Right ventricle myocardium superior (tissue), 1 donor: ENCODE results near the gene ST8SIA1. TPM values are rescaled to one million over a fixed set of nuclear protein-coding genes. Genes with fewer than 3 reads are reported as not detected.

Experiments used
- ATAC-seq: fragments of 200-7000 bp; cut with Tn5 transposase; one replicate; pipeline ENCODE4 v1.9.1; 2020; ENCODE audit warnings: mild to moderate bottlenecking; ENCODE audit not compliant: poor library complexity
- DNase-seq: peaks from one replicate; pipeline ENCODE4 v3.0.0-alpha.2; 2020
- intact Hi-C: fragments of 100-400 bp; cut with DNase I; formaldehyde crosslinking; loops from one replicate; pipeline ENCODE4 v1.11.2; 2022
- total RNA-seq: library from RNA; stranded (reverse); fragmentation: NEBNext Ultra II Directional; extraction: Animal tissue kit (Norgen Biotek cat#: 25700); gene quantifications from one replicate; pipeline ENCODE4 v1.2.1, GENCODE V29; 2021
- donor health status: DM: no; HTN: yes; CAD: no; lungs with severe emphysema.

ST8SIA1 gene
- total RNA-seq, 1 donor from 2014 or later: 3.3 TPM

GRCh38 chr12:22287776-22288621 lies 46.5 kb downstream of the ST8SIA1 start:
- intact Hi-C loops: no loop called here
- DNase-seq: no peak
- no peak for ATAC-seq

GRCh38 chr12:22287101-22287500 lies 47.4 kb downstream of the ST8SIA1 start:
- DNase-seq: no peak
- no peak for ATAC-seq
- intact Hi-C loops: no loop called here

GRCh38 chr12:22286569-22286968 lies 47.9 kb downstream of the ST8SIA1 start:
- DNase-seq (no peak), ATAC-seq (no peak)
- intact Hi-C loops: no loop called here

- intact Hi-C loops: no loop called here
- ATAC-seq: no peak
- DNase-seq: no peak
Measured at GRCh38 chr12:22285846-22286245, 48.7 kb downstream of the ST8SIA1 start.

GRCh38 chr12:22284871-22285270 lies 49.6 kb downstream of the ST8SIA1 start:
- DNase-seq (no peak), ATAC-seq (no peak)
- intact Hi-C loops: no loop called here

GRCh38 chr12:22283508-22283907 lies 51.0 kb downstream of the ST8SIA1 start:
- intact Hi-C loops: no loop called here
- DNase-seq: no peak
- no peak for ATAC-seq

- DNase-seq (no peak), ATAC-seq (peak; percentile 52)
- intact Hi-C loops: no loop called here
Measured at GRCh38 chr12:22283006-22283506, 51.5 kb downstream of the ST8SIA1 start.

- peak; percentile 74 for ATAC-seq
- intact Hi-C loops: no loop called here
Measured at GRCh38 chr12:22282283-22282682, 52.2 kb downstream of the ST8SIA1 start.

GRCh38 chr12:22276867-22277266 lies 57.6 kb downstream of the ST8SIA1 start:
- ATAC-seq: no peak
- DNase-seq: no peak
- intact Hi-C loops: no loop called here

More at GRCh38 chr12:22282283-22282682, 52.2 kb downstream of the ST8SIA1 start:
- no peak for DNase-seq

GRCh38 chr12:22276313-22276712 lies 58.2 kb downstream of the ST8SIA1 start:
- ATAC-seq (peak; percentile 11), DNase-seq (no peak)
- intact Hi-C loops: no loop called here

GRCh38 chr12:22275843-22276242 lies 58.7 kb downstream of the ST8SIA1 start:
- ATAC-seq (peak; percentile 96), DNase-seq (peak; percentile 91)
- intact Hi-C loops: no loop called here

- ATAC-seq: no peak
- intact Hi-C loops: no loop called here
- DNase-seq: no peak
Measured at GRCh38 chr12:22272335-22273151, 62.0 kb downstream of the ST8SIA1 start.

GRCh38 chr12:22271023-22271422 lies 63.5 kb downstream of the ST8SIA1 start:
- no peak for DNase-seq
- ATAC-seq: peak; percentile 16
- intact Hi-C loops: no loop called here

- ATAC-seq (peak; percentile 53), DNase-seq (no peak)
- intact Hi-C loops: no loop called here
Measured at GRCh38 chr12:22268973-22269372, 65.5 kb downstream of the ST8SIA1 start.

- ATAC-seq: no peak
- DNase-seq: no peak
- intact Hi-C loops: no loop called here
Measured at GRCh38 chr12:22268406-22268805, 66.1 kb downstream of the ST8SIA1 start.

GRCh38 chr12:22266101-22266500 lies 68.4 kb downstream of the ST8SIA1 start:
- DNase-seq: no peak
- intact Hi-C loops: no loop called here
- ATAC-seq: no peak

GRCh38 chr12:22264380-22264779 lies 70.1 kb downstream of the ST8SIA1 start:
- intact Hi-C loops: no loop called here
- DNase-seq (no peak), ATAC-seq (no peak)

GRCh38 chr12:22262309-22262708 lies 72.2 kb downstream of the ST8SIA1 start:
- ATAC-seq (no peak), DNase-seq (no peak)
- intact Hi-C loops: no loop called here

GRCh38 chr12:22257100-22257499 lies 77.4 kb downstream of the ST8SIA1 start:
- no peak for ATAC-seq
- no peak for DNase-seq
- intact Hi-C loops: no loop called here

GRCh38 chr12:22256605-22257004 lies 77.9 kb downstream of the ST8SIA1 start:
- no peak for DNase-seq
- ATAC-seq: peak; percentile 62
- intact Hi-C loops: no loop called here
